Measurements from ENCODE around the gene ACP3. TPM values are rescaled to one million over a fixed set of nuclear protein-coding genes. Genes with fewer than 3 reads are reported as not detected.

ACP3 gene
- total RNA-seq, 1 experiment from 2014 or later, result 0.82 TPM

- H3K9me3 Mint-ChIP-seq (ENCODE audit: unreplicated experiment), result no peaks in the 10 kb centered on the region
- POLR2A ChIA-PET, result no interaction called here
- BruUV-seq (replicated peaks), result no TSS peak
Measured at GRCh38 chr3:132325634-132326033, 8.4 kb downstream of the ACP3 start.

GRCh38 chr3:132326251-132326650, 9.0 kb downstream of the ACP3 start:
- no peak overlapping the region for H3K4me3 Mint-ChIP-seq (ENCODE audit: unreplicated experiment)
- no peak overlapping the region for H3K27ac Mint-ChIP-seq (ENCODE audit: unreplicated experiment)
- H3K36me3 Mint-ChIP-seq (ENCODE audit: insufficient read depth, unreplicated experiment), result no peaks in the 10 kb centered on the region
- DNase-seq, result no peak
- Histone ChIP-seq H3K36me3 (ENCODE audit: control insufficient read depth, insufficient read depth, low read length) (no peaks in the 10 kb centered on the region), H3K4me3 (ENCODE audit: low read depth, low read length) (no peak overlapping the region), H3K27me3 (replicated peaks; ENCODE audit: control insufficient read depth, insufficient read depth, low read length) (no peaks in the 10 kb centered on the region), H3K4me1 (no peaks in the 10 kb centered on the region), H3K9me3 (no peaks in the 10 kb centered on the region)
- H3K4me1 Mint-ChIP-seq (ENCODE audit: low read depth, unreplicated experiment), result no peaks in the 10 kb centered on the region
- no peaks in the 10 kb centered on the region for H3K9me3 Mint-ChIP-seq (ENCODE audit: unreplicated experiment)
- BruUV-seq (replicated peaks), result no TSS peak
- no peak for TF ChIP-seq CTCF (IDR thresholded peaks at IDR 0.05; ENCODE audit: insufficient read depth in 1 of 2, low read depth in 1 of 2, low read length in 1 of 2, severe bottlenecking in 1 of 2, unreplicated experiment in 1 of 2)
- CTCF ChIA-PET, result no interaction called here
- no peaks in the 10 kb centered on the region for H3K27me3 Mint-ChIP-seq (ENCODE audit: insufficient read depth, unreplicated experiment)
- POLR2A ChIA-PET, result no interaction called here
- intact Hi-C loops (cut with micrococcal nuclease; ENCODE audit: unreplicated experiment), result no loop called here

More at GRCh38 chr3:132325634-132326033, 8.4 kb downstream of the ACP3 start:
- Mint-ChIP-seq H3K4me3 (ENCODE audit: unreplicated experiment) (no peak overlapping the region), H3K4me1 (ENCODE audit: low read depth, unreplicated experiment) (no peaks in the 10 kb centered on the region), H3K27ac (ENCODE audit: unreplicated experiment) (no peak overlapping the region), H3K36me3 (ENCODE audit: insufficient read depth, unreplicated experiment) (no peaks in the 10 kb centered on the region), H3K27me3 (ENCODE audit: insufficient read depth, unreplicated experiment) (no peaks in the 10 kb centered on the region)
- CTCF ChIA-PET, result no interaction called here
- Histone ChIP-seq H3K27me3 (replicated peaks; ENCODE audit: control insufficient read depth, insufficient read depth, low read length) (no peaks in the 10 kb centered on the region), H3K36me3 (ENCODE audit: control insufficient read depth, insufficient read depth, low read length) (no peaks in the 10 kb centered on the region), H3K9me3 (no peaks in the 10 kb centered on the region), H3K4me3 (ENCODE audit: low read depth, low read length) (no peak overlapping the region), H3K4me1 (no peaks in the 10 kb centered on the region)
- TF ChIP-seq CTCF (IDR thresholded peaks at IDR 0.05; ENCODE audit: insufficient read depth in 1 of 2, low read depth in 1 of 2, low read length in 1 of 2, severe bottlenecking in 1 of 2, unreplicated experiment in 1 of 2), result no peak
- intact Hi-C loops (cut with micrococcal nuclease; ENCODE audit: unreplicated experiment), result no loop called here
- DNase-seq, result no peak

- intact Hi-C loops (cut with micrococcal nuclease; ENCODE audit: unreplicated experiment), result no loop called here
- no peaks in the 10 kb centered on the region for H3K4me1 Mint-ChIP-seq (ENCODE audit: low read depth, unreplicated experiment)
- CTCF ChIA-PET, result no interaction called here
- peaks cover 3% of the 10 kb centered on the region for H3K27me3 Mint-ChIP-seq (ENCODE audit: insufficient read depth, unreplicated experiment)
- Histone ChIP-seq H3K27me3 (replicated peaks; ENCODE audit: control insufficient read depth, insufficient read depth, low read length) (no peaks in the 10 kb centered on the region), H3K36me3 (ENCODE audit: control insufficient read depth, insufficient read depth, low read length) (no peaks in the 10 kb centered on the region), H3K9me3 (no peaks in the 10 kb centered on the region), H3K4me1 (no peaks in the 10 kb centered on the region), H3K4me3 (ENCODE audit: low read depth, low read length) (no peak overlapping the region)
- no peaks in the 10 kb centered on the region for H3K9me3 Mint-ChIP-seq (ENCODE audit: unreplicated experiment)
- DNase-seq, result no peak
- BruUV-seq (replicated peaks), result no TSS peak
- TF ChIP-seq CTCF (IDR thresholded peaks at IDR 0.05; ENCODE audit: insufficient read depth in 1 of 2, low read depth in 1 of 2, low read length in 1 of 2, severe bottlenecking in 1 of 2, unreplicated experiment in 1 of 2), result no peak
- no peaks in the 10 kb centered on the region for H3K36me3 Mint-ChIP-seq (ENCODE audit: insufficient read depth, unreplicated experiment)
- no peak overlapping the region for H3K27ac Mint-ChIP-seq (ENCODE audit: unreplicated experiment)
- POLR2A ChIA-PET, result no interaction called here
- no peak overlapping the region for H3K4me3 Mint-ChIP-seq (ENCODE audit: unreplicated experiment)
Measured at GRCh38 chr3:132332082-132332481, 14.9 kb downstream of the ACP3 start.
